Sigmoid colon (tissue), 7 donors: ENCODE measurements around the gene ZFYVE28. TPM values are rescaled to one million over a fixed set of nuclear protein-coding genes. Genes with fewer than 3 reads are reported as not detected.

Source experiments
- DNase-seq: peaks from one replicate; pipeline ENCODE4 v3.0.0-alpha.2; 2019
- H3K27ac ChIP-seq, 4 donors: fragments of 200-600 bp; sonication (generic); one replicate each; pipeline ENCODE4 v1.5.1; 2016 to 2019; ENCODE audit warnings: mild to moderate bottlenecking in 1 of 4
- H3K27me3 ChIP-seq, 3 donors: fragments of 200-600 bp; sonication (generic); one replicate each; pipeline ENCODE4 v1.5.1; 2019; ENCODE audit warnings: mild to moderate bottlenecking in 1 of 3
- H3K36me3 ChIP-seq, 4 donors: fragments of 200-600 bp; sonication (generic); one replicate each; pipeline ENCODE4 v1.5.1; 2016 to 2019
- H3K4me1 ChIP-seq, 4 donors: fragments of 200-600 bp; sonication (generic); one replicate each; pipeline ENCODE4 v1.5.1; 2017 to 2019
- H3K4me3 ChIP-seq, 4 donors: fragments of 200-600 bp; sonication (generic); one replicate each; pipeline ENCODE4 v1.5.1; 2017 to 2019; ENCODE audit warnings: mild to moderate bottlenecking in 2 of 4, moderate library complexity in 1 of 4
- H3K9me3 ChIP-seq, 4 donors: fragments of 200-600 bp in 3 of 4; sonication (generic) in 3 of 4; one replicate each; pipeline versions ENCODE4 v1.5.1 to v1.6.1; 2013 to 2019
- EP300 ChIP-seq, 4 donors: sonication (generic); formaldehyde crosslinking; IDR thresholded peaks; one replicate each; pipeline ENCODE4 v1.6.1; 2017; ENCODE audit warnings: antibody characterized with exemption in 4 of 4
- POLR2A ChIP-seq, 2 donors: fragments of 450-650 bp; IDR thresholded peaks; one replicate each; pipeline ENCODE4 v1.6.1; 2016; ENCODE audit warnings: antibody characterized with exemption in 2 of 2, mild to moderate bottlenecking in 2 of 2, moderate library complexity in 2 of 2
- POLR2AphosphoS5 ChIP-seq, 4 donors: sonication (generic); formaldehyde crosslinking; IDR thresholded peaks; one replicate each; pipeline ENCODE4 v1.6.1; 2017; ENCODE audit warnings: antibody characterized with exemption in 4 of 4
- WGBS, 2 donors: extraction: QIAGEN DNeasy Blood & Tissue Kit; methylation state at CpG; one replicate each; pipeline ENCODE4 v1.1.7; 2013; 5-methylcytosine and 5-hydroxymethylcytosine counted together
- intact Hi-C: fragments of 100-400 bp; cut with DNase I; formaldehyde crosslinking; loops from one replicate; pipeline ENCODE4 v1.15.1; 2023
- polyA plus RNA-seq, 3 donors: library from polyadenylated mRNA; stranded (reverse); fragments of 200-250 nt; gene quantifications; one replicate each; pipeline ENCODE4 v1.2.3, GENCODE V29; 2013
- total RNA-seq, 4 donors: library from RNA; depleted of rRNA; stranded (reverse); fragments of >200 nt; gene quantifications; one replicate each; pipeline ENCODE4 v1.1.0, GENCODE V29; 2016
- TF ChIP-seq, protein P1 (sequence below), 4 experiments: fragments of 450-650 bp in 3 of 4; fragments of 200-600 bp in 1 of 4; IDR thresholded peaks; one replicate each; pipeline ENCODE4 v1.5.1; 2016 to 2019; ENCODE audit warnings: antibody characterized with exemption in 4 of 4, mild to moderate bottlenecking in 3 of 4, moderate library complexity in 2 of 4
- donor health status: healthy with polysubstance abuse.
- donor health status: Bipolar disorder and iron deficiency.
- donor health status: healthy.

The ZFYVE28 gene
- total and polyA plus RNA-seq, 7 donors, result 3.1 to 24.1 (median 13.0) TPM

DNA sequence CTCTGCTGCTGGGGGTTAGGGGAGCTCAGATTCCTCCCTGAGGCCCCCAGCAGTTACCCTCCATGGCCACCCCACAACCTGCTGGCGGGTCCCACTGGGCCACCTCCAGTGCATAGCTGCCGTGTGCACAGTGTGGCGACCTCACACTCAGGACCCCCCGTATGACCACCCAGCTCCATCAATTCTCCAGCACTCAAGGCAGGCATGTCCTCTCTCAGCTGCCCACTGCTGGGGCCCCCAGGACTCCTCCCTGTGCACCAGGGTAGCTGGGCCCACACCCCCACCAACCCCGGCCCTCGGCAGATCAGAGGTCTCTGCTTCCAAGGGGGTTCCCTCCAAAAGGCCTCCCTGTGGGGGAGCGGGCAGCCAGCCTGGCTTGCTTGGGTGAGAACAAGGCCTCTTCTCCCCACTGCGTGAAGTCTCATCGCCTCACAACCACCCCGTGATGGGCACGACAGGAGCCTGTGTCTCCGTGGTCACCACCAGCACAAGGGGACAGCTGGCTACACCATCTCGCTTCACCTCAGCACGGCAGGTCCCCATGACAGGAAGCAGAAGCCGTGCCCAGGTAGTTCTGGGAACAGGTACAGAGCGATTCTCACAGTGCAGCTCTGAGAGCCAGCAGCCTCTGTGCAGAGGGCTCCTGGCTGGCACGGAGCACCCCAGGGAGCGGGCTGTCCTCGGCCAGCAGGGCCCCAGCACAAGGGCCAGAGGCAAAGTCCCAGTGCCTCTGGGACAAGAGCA is 171.9 kb downstream of the ZFYVE28 start:
- no peaks in the 10 kb centered on the region for H3K9me3 ChIP-seq
- intact Hi-C loops, result no loop called here
- TF ChIP-seq POLR2AphosphoS5 (IDR thresholded peaks at IDR 0.05) (no peak), EP300 (IDR thresholded peaks at IDR 0.05) (no peak), POLR2A (IDR thresholded peaks at IDR 0.05) (no peak)
- TF ChIP-seq, protein P1, sequence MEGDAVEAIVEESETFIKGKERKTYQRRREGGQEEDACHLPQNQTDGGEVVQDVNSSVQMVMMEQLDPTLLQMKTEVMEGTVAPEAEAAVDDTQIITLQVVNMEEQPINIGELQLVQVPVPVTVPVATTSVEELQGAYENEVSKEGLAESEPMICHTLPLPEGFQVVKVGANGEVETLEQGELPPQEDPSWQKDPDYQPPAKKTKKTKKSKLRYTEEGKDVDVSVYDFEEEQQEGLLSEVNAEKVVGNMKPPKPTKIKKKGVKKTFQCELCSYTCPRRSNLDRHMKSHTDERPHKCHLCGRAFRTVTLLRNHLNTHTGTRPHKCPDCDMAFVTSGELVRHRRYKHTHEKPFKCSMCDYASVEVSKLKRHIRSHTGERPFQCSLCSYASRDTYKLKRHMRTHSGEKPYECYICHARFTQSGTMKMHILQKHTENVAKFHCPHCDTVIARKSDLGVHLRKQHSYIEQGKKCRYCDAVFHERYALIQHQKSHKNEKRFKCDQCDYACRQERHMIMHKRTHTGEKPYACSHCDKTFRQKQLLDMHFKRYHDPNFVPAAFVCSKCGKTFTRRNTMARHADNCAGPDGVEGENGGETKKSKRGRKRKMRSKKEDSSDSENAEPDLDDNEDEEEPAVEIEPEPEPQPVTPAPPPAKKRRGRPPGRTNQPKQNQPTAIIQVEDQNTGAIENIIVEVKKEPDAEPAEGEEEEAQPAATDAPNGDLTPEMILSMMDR (IDR thresholded peaks at IDR 0.05), result no peak
- H3K27ac ChIP-seq, result no peak overlapping the region
- no peaks in the 10 kb centered on the region for H3K27me3 ChIP-seq
- peaks cover 0 to 16% (median 9%) of the 10 kb centered on the region in 4 donors for H3K4me1 ChIP-seq
- 93 to 94% methylated on average over 19 of the region's 19 CpGs for WGBS, 2 donors
- no peak for DNase-seq
- no peak overlapping the region for H3K4me3 ChIP-seq
- H3K36me3 ChIP-seq, result peaks cover 17 to 48% (median 29%) of the 10 kb centered on the region in 4 donors

DNA sequence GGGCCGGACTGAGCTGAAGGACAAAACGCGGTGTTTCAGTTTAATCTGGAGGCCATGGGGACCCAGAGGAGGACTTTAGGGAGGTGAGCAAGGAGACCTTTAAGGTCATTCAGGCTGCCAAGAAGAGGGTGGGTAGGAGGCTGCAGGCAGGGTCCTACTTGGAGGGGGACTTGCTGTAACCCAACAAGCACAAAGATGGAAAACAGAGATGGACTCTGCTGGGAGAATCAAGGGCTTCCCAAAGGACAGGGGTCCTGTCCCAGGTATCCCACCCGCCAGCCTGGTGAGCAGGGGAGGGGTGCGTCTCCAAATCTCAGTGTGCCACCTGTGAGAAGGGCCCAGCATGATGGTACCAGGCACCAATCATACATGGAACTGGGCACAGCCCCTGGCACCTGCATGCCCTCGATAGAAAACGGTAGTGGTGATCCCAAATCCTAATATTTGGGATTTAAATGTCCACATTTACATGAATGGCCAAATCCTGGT is 172.6 kb downstream of the ZFYVE28 start:
- intact Hi-C loops, result no loop called here
- peaks cover 0 to 22% (median 14%) of the 10 kb centered on the region in 4 donors for H3K4me1 ChIP-seq
- H3K4me3 ChIP-seq, result no peak overlapping the region
- H3K9me3 ChIP-seq, result no peaks in the 10 kb centered on the region
- H3K27ac ChIP-seq, result peak overlapping the region in 2 of 4 donors; percentile 53 to 55
- DNase-seq, result no peak
- peaks cover 12 to 41% (median 24%) of the 10 kb centered on the region in 4 donors for H3K36me3 ChIP-seq
- H3K27me3 ChIP-seq, result no peaks in the 10 kb centered on the region
- no peak for TF ChIP-seq POLR2A (IDR thresholded peaks at IDR 0.05)
- TF ChIP-seq EP300 (IDR thresholded peaks at IDR 0.05), result no peak
- TF ChIP-seq, protein P1 (IDR thresholded peaks at IDR 0.05), result no peak
- TF ChIP-seq POLR2AphosphoS5 (IDR thresholded peaks at IDR 0.05), result no peak
- WGBS, 2 donors, result 88 to 89% methylated on average over 7 of the region's 7 CpGs

DNA sequence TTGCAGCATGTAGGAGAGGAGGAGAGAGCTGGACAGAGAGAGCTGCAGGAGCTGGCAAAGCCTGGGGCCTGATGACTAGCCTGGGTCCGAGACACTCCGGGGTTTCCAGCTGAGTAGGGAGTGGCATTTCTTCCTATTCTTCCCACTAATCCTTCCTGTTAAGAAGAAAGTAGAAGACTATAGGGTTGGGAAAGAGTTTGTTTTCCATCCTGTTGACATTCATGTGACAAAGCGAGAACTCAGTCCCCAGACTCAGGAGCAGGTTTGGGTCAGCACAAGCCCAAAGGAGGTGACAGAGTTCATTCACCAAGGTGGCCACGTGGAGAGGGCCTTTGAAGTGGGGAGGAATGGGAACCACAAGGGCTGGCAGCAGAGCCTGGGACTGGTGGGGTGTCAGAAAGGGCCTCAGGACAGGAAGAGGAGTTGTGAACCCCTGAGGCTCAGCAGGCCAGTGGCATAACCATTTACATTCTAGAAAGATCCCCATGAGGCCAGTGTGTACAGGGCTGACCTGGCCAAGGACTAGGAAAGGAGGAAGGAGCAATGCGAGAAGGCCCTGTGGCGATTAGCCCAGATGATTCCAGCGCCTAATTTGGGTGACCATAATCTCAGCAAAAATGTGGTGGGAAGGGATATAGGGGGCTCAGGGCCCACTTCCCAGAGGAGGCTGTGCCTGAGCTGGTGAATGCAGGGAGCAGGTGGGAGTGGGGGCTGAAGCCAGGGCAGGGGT is 173.2 kb downstream of the ZFYVE28 start:
- Histone ChIP-seq H3K27me3 (no peaks in the 10 kb centered on the region), H3K9me3 (no peaks in the 10 kb centered on the region), H3K27ac (peak overlapping the region in 2 of 4 donors; percentile 53 to 55), H3K4me1 (peaks cover 0 to 28% (median 20%) of the 10 kb centered on the region in 4 donors), H3K4me3 (no peak overlapping the region), H3K36me3 (peaks cover 8 to 35% (median 18%) of the 10 kb centered on the region in 4 donors)
- no peak for DNase-seq
- WGBS, 2 donors, result 68 to 72% methylated on average over 7 of the region's 7 CpGs
- no peak for TF ChIP-seq POLR2AphosphoS5 (IDR thresholded peaks at IDR 0.05)
- no peak for TF ChIP-seq EP300 (IDR thresholded peaks at IDR 0.05)
- TF ChIP-seq POLR2A (IDR thresholded peaks at IDR 0.05), result no peak
- TF ChIP-seq, protein P1 (IDR thresholded peaks at IDR 0.05), result no peak
- intact Hi-C loops, result no loop called here

DNA sequence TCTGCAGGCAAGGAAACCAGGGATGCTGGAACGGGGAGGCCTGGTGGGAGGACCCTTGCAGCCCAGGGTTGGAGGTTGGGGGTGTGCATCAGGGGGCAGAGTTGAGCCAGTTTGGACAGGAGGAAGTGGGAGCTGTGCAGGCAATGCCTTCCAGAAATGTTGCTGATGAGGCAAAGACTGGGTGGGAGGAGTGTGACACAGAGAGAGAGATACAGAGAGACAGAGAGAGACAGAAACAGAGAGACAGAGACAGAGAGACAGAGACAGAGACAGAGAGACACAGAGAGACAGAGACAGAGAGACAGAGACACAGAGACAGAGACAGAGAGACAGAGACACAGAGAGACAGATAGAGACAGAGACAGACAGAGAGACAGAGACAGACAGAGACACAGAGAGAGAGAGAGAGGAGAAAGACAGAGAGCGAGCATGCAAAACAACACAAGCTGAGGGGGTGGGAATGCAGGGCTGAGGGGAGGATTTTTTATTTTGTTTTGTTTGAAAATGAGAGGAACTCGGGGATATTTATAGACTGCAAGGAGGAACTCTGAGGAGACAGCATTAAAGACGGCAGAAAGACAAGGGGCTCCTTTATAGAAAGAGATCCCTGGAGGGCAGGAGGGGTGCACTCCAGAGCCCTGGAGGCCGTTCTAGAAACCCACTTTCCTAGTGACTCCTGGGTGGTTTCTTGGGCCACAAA is 174.6 kb downstream of the ZFYVE28 start:
- Histone ChIP-seq H3K27ac (peak overlapping the region; percentile 10 to 55 (median 48)), H3K27me3 (no peaks in the 10 kb centered on the region), H3K9me3 (no peaks in the 10 kb centered on the region), H3K36me3 (peaks cover 0 to 21% (median 7%) of the 10 kb centered on the region in 4 donors), H3K4me1 (peaks cover 0 to 40% (median 34%) of the 10 kb centered on the region in 4 donors), H3K4me3 (no peak overlapping the region)
- intact Hi-C loops, result loop anchor here (5.0 kb wide), 2 partner anchors 173 to 218 kb away; partner anchors contain the start of genes CFAP99 and ZFYVE28
- DNase-seq, result peak; percentile 78
- TF ChIP-seq, protein P1 (IDR thresholded peaks at IDR 0.05), result no peak
- TF ChIP-seq EP300 (IDR thresholded peaks at IDR 0.05) (no peak), POLR2A (IDR thresholded peaks at IDR 0.05) (no peak), POLR2AphosphoS5 (IDR thresholded peaks at IDR 0.05) (no peak)
- 25 to 33% methylated on average over 5 of the region's 5 CpGs for WGBS, 2 donors
